ENCODE results near the gene PIM3.
"Not testable (repeated sequence)": the region's sequence is repeated elsewhere in the genome, so short reads cannot be mapped to it uniquely, and the experiment has no call there.

- not testable (repeated sequence) for TF ChIP-seq EGR1 (IDR thresholded peaks at IDR 0.05; ENCODE audit: borderline replicate concordance, low read depth, low read length); POLR2A (IDR thresholded peaks at IDR 0.05; ENCODE audit: control extremely low read depth in 1 of 2, low read depth in 2 of 2, low read length in 2 of 2); CHD2 (IDR thresholded peaks at IDR 0.05; ENCODE audit: low read length); ATF3 (IDR thresholded peaks at IDR 0.05; ENCODE audit: insufficient read depth, low read depth, low read length); EZH2 (IDR thresholded peaks at IDR 0.05; ENCODE audit: low read depth, low read length, severe bottlenecking)
- TF ChIP-seq, protein P1, sequence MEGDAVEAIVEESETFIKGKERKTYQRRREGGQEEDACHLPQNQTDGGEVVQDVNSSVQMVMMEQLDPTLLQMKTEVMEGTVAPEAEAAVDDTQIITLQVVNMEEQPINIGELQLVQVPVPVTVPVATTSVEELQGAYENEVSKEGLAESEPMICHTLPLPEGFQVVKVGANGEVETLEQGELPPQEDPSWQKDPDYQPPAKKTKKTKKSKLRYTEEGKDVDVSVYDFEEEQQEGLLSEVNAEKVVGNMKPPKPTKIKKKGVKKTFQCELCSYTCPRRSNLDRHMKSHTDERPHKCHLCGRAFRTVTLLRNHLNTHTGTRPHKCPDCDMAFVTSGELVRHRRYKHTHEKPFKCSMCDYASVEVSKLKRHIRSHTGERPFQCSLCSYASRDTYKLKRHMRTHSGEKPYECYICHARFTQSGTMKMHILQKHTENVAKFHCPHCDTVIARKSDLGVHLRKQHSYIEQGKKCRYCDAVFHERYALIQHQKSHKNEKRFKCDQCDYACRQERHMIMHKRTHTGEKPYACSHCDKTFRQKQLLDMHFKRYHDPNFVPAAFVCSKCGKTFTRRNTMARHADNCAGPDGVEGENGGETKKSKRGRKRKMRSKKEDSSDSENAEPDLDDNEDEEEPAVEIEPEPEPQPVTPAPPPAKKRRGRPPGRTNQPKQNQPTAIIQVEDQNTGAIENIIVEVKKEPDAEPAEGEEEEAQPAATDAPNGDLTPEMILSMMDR (IDR thresholded peaks at IDR 0.05; ENCODE audit: control extremely low read depth in 1 of 3, insufficient read depth in 1 of 3, low read depth in 1 of 3, low read length in 3 of 3): not testable (repeated sequence)
Measured at GRCh38 chr22:49989826-49990225, 29.3 kb downstream of the PIM3 start.

Data from H1 (cell line).